Esophagus squamous epithelium (tissue), 5 donors: ENCODE results near the gene OR2F2. TPM values are rescaled to one million over a fixed set of nuclear protein-coding genes. Genes with fewer than 3 reads are reported as not detected.

Experiments used
- DNase-seq: peaks from one replicate; lab custom pipeline; 2025; lab: John Stamatoyannopoulos, UW
- H3K27ac ChIP-seq, 4 donors: fragments of 200-600 bp; sonication (generic); one replicate each; pipeline ENCODE4 v1.5.1; 2016 to 2019; ENCODE audit warnings: mild to moderate bottlenecking in 1 of 4
- H3K27me3 ChIP-seq, 4 donors: fragments of 200-600 bp; sonication (generic); 1 replicate in 3 of 4; 2 replicates in 1 of 4; pipeline versions ENCODE4 v1.5.1 to v1.6.0; 2017 to 2021; ENCODE audit warnings: antibody characterized with exemption in 1 of 4
- H3K36me3 ChIP-seq, 3 donors: fragments of 200-600 bp; sonication (generic); one replicate each; pipeline ENCODE4 v1.5.1; 2016 to 2019
- H3K4me1 ChIP-seq, 3 donors: fragments of 200-600 bp; sonication (generic); one replicate each; pipeline ENCODE4 v1.5.1; 2017 to 2019
- H3K4me3 ChIP-seq, 4 donors: fragments of 200-600 bp; sonication (generic); 1 replicate in 3 of 4; 2 replicates in 1 of 4; pipeline ENCODE4 v1.5.1; 2016 to 2019; ENCODE audit warnings: mild to moderate bottlenecking in 2 of 4, moderate library complexity in 1 of 4
- H3K9me3 ChIP-seq, 3 donors: fragments of 200-600 bp; sonication (generic); one replicate each; pipeline ENCODE4 v1.5.1; 2016 to 2019
- CTCF ChIP-seq, 6 experiments: fragments of 450-650 bp in 4 of 6; fragments of 200-600 bp in 2 of 6; sonication (generic) in 2 of 6; IDR thresholded peaks; one replicate each; pipeline ENCODE4 v1.5.1; 2016 to 2019; ENCODE audit warnings: antibody characterized with exemption in 6 of 6, mild to moderate bottlenecking in 4 of 6, moderate library complexity in 4 of 6
- POLR2A ChIP-seq, 4 donors: fragments of 450-650 bp; IDR thresholded peaks; one replicate each; pipeline ENCODE4 v1.6.1; 2017; ENCODE audit warnings: antibody characterized with exemption in 4 of 4, mild to moderate bottlenecking in 4 of 4, moderate library complexity in 3 of 4
- WGBS, 2 donors: methylation state at CpG; one replicate each; pipeline ENCODE4 v1.1.5; 2018; 5-methylcytosine and 5-hydroxymethylcytosine counted together
- intact Hi-C: fragments of 100-400 bp; cut with DNase I; formaldehyde crosslinking; loops from one replicate; pipeline ENCODE4 v1.15.0; 2022
- total RNA-seq, 4 donors: library from RNA; depleted of rRNA; stranded (reverse); fragments of >200 nt; gene quantifications; one replicate each; pipeline ENCODE4 v1.1.0, GENCODE V29; 2016
- donor health status: DM: yes; HTN: yes; CAD: no.

OR2F2 gene
- total RNA-seq, 4 donors from 2014 or later = not detected

GRCh38 chr7:143936087-143937009, 1.3 kb downstream of the OR2F2 start:
- no peak for DNase-seq
- no peak for TF ChIP-seq POLR2A (IDR thresholded peaks at IDR 0.05)
- TF ChIP-seq CTCF (IDR thresholded peaks at IDR 0.05) = no peak

GRCh38 chr7:143938379-143939243, 3.6 kb downstream of the OR2F2 start:
- H3K27me3 ChIP-seq = no peaks in the 10 kb centered on the region
- H3K9me3 ChIP-seq = no peaks in the 10 kb centered on the region
- DNase-seq = no peak
- intact Hi-C loops = no loop called here
- H3K36me3 ChIP-seq = no peaks in the 10 kb centered on the region
- no peaks in the 10 kb centered on the region for H3K4me1 ChIP-seq
- no peak overlapping the region for H3K4me3 ChIP-seq
- WGBS, 2 donors = 50 to 61% methylated on average over 5 of the region's 5 CpGs
- no peak overlapping the region for H3K27ac ChIP-seq
- TF ChIP-seq CTCF (IDR thresholded peaks at IDR 0.05) (no peak), POLR2A (IDR thresholded peaks at IDR 0.05) (no peak)

More at GRCh38 chr7:143936087-143937009, 1.3 kb downstream of the OR2F2 start:
- Histone ChIP-seq H3K4me1 (no peaks in the 10 kb centered on the region), H3K27me3 (no peaks in the 10 kb centered on the region), H3K27ac (no peak overlapping the region), H3K9me3 (no peaks in the 10 kb centered on the region), H3K36me3 (no peaks in the 10 kb centered on the region), H3K4me3 (no peak overlapping the region)
- intact Hi-C loops = no loop called here
- 65 to 72% methylated on average over 4 of the region's 4 CpGs for WGBS, 2 donors

GRCh38 chr7:143945423-143945822, 10.4 kb downstream of the OR2F2 start:
- no peak for DNase-seq
- no peak overlapping the region for H3K4me3 ChIP-seq
- no peaks in the 10 kb centered on the region for H3K4me1 ChIP-seq
- WGBS, 2 donors = 84 to 93% methylated on average over 4 of the region's 4 CpGs
- no peak overlapping the region for H3K27ac ChIP-seq
- no peaks in the 10 kb centered on the region for H3K9me3 ChIP-seq
- no peaks in the 10 kb centered on the region for H3K27me3 ChIP-seq
- no peaks in the 10 kb centered on the region for H3K36me3 ChIP-seq
- intact Hi-C loops = no loop called here
- TF ChIP-seq POLR2A (IDR thresholded peaks at IDR 0.05) = no peak
- no peak for TF ChIP-seq CTCF (IDR thresholded peaks at IDR 0.05)

GRCh38 chr7:143947111-143947510, 12.1 kb downstream of the OR2F2 start:
- H3K27me3 ChIP-seq = no peaks in the 10 kb centered on the region
- no peaks in the 10 kb centered on the region for H3K36me3 ChIP-seq
- no peak overlapping the region for H3K27ac ChIP-seq
- H3K4me1 ChIP-seq = no peaks in the 10 kb centered on the region
- WGBS, 2 donors = 61 to 68% methylated on average over 2 of the region's 2 CpGs
- intact Hi-C loops = no loop called here
- no peak overlapping the region for H3K4me3 ChIP-seq
- no peaks in the 10 kb centered on the region for H3K9me3 ChIP-seq
- no peak for TF ChIP-seq CTCF (IDR thresholded peaks at IDR 0.05)
- TF ChIP-seq POLR2A (IDR thresholded peaks at IDR 0.05) = no peak
- DNase-seq = no peak
